Omental fat pad (tissue), 4 donors: ENCODE results near the gene KXD1. TPM values are rescaled to one million over a fixed set of nuclear protein-coding genes. Genes with fewer than 3 reads are reported as not detected.

Experiments used
- ATAC-seq: fragments of 150-250 bp; one replicate; pipeline ENCODE4 v1.9.1; 2016; ENCODE audit warnings: mild to moderate bottlenecking, moderate library complexity; ENCODE audit not compliant: low FRiP score
- DNase-seq: peaks from one replicate; pipeline ENCODE4 v3.0.0-alpha.2; 2019; ENCODE audit warnings: low spot score
- total RNA-seq, 4 donors: library from RNA; depleted of rRNA; stranded (reverse); fragments of >200 nt; gene quantifications; one replicate each; pipeline ENCODE4 v1.1.0, GENCODE V29; 2016
- TF ChIP-seq, protein P1 (sequence below), 3 donors: fragments of 450-650 bp; IDR thresholded peaks; one replicate each; pipeline ENCODE4 v1.5.1; 2016 to 2017; ENCODE audit warnings: antibody characterized with exemption in 3 of 3, mild to moderate bottlenecking in 3 of 3, moderate library complexity in 2 of 3

KXD1 gene
- total RNA-seq, 4 donors from 2014 or later, result 96.9 to 140 (median 102) TPM

DNA sequence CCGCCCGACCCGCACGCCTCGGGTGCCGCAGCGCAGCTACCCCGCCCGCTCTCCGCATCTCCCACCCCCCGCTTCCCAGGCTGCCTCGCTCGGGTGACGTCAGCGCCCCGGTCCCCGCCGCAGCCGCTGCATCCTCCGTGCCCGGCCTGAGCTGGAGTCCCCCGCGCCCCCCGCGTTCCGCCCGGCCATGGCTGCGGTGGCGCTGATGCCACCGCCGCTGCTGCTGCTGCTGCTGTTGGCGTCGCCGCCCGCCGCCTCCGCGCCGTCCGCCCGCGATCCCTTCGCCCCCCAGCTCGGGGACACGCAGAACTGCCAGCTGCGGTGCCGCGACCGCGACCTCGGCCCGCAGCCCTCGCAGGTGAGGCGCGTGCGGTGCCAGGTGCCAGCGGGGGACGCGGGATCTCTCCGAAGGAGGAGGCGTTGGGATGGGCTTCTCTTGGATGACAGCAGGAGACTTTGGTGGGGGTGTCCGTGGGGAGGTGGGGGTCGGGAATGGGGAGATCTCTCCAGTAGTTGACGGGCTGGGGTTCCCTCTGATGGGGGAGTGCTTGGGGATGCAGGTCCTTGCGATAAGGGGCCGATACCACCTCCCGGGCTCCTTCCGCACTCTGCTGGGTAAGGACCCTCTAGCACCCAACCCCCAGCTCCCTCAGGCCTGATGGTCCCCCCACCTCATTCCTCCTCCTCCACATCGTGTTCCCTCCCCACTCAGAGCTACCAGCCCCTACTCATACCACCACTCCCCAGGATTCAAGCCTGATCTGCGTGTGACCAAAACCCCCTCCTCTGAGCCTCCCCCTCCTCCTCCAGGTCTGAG, 55.3 kb downstream of the KXD1 start, which contains the start of gene TMEM59L:
TMEM59L (plus strand) TSS at position 99 of the 817 bp plus-strand sequence; CDS start at position 188, 89 bp downstream.
- TF ChIP-seq, protein P1, sequence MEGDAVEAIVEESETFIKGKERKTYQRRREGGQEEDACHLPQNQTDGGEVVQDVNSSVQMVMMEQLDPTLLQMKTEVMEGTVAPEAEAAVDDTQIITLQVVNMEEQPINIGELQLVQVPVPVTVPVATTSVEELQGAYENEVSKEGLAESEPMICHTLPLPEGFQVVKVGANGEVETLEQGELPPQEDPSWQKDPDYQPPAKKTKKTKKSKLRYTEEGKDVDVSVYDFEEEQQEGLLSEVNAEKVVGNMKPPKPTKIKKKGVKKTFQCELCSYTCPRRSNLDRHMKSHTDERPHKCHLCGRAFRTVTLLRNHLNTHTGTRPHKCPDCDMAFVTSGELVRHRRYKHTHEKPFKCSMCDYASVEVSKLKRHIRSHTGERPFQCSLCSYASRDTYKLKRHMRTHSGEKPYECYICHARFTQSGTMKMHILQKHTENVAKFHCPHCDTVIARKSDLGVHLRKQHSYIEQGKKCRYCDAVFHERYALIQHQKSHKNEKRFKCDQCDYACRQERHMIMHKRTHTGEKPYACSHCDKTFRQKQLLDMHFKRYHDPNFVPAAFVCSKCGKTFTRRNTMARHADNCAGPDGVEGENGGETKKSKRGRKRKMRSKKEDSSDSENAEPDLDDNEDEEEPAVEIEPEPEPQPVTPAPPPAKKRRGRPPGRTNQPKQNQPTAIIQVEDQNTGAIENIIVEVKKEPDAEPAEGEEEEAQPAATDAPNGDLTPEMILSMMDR (IDR thresholded peaks at IDR 0.05), result no peak
- ATAC-seq (no peak), DNase-seq (no peak)

DNA sequence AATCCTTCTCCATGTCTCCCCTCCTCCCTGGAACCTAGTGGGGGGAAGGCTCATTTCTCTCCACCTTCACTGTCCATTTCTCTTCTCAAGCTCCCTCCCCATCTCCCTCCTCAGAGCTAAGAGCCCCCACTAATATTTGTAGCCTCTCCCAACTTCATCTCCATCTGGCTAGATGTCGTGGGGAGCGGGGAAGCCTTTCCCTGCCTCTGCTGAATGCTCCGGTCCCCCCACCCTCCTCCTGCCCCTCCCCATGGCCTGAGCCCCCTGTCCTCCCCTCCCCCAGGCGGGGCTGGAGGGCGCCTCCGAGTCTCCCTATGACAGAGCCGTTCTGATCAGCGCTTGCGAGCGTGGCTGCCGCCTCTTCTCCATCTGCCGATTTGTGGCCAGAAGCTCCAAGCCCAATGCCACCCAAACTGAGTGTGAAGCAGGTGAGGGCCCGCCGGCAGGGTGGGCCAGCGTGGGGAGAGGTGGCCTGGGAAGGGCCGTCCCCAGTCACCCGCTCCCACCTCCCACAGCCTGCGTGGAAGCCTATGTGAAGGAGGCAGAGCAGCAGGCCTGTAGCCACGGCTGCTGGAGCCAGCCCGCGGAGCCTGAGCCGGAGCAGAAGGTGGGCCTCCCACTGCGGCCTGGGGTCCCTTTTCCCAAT, 56.0 kb downstream of the KXD1 start:
- DNase-seq, result no peak
- ATAC-seq, result no peak
- TF ChIP-seq, protein P1 (IDR thresholded peaks at IDR 0.05), result no peak

DNA sequence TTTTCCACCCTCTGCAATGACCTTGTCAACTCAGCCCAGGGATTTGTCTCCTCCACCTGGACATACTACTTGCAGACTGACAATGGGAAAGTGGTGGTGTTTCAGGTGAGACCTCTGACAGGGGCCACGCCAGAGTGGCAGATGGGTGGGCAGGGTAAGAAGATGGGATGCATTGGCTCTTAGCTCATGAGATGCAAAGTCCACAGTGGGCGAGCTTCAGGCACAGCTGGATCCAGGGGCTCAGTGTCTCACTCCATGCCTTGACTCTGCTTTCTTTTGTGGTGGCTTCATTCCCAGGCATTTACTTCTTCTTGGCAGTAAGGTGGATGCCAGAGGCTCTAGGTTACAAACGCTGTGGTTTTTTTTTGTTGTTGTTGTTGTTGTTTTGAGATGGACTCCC, 58.4 kb downstream of the KXD1 start:
- no peak for ATAC-seq
- DNase-seq, result no peak
- TF ChIP-seq, protein P1 (IDR thresholded peaks at IDR 0.05), result no peak

DNA sequence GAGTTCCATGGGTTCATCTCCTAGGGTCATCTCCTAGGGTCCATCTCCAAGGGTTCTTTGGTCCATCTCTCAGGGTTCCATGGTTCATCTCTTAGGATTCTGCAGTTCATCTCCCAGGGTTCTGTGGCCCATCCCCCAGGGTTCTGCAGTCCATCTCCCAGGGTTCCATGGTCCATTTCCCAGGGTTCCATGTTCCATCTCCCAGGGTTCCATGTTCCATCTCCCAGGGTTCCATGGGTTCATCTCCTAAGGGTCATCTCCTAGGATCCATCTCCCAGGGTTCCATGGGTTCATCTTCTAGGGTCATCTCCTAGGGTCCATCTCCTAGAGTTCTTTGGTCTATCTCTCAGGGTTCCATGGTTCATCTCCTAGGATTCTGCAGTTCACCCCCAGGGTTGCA, 59.9 kb downstream of the KXD1 start:
- DNase-seq, result no peak
- TF ChIP-seq, protein P1 (IDR thresholded peaks at IDR 0.05), result no peak
- no peak for ATAC-seq

DNA sequence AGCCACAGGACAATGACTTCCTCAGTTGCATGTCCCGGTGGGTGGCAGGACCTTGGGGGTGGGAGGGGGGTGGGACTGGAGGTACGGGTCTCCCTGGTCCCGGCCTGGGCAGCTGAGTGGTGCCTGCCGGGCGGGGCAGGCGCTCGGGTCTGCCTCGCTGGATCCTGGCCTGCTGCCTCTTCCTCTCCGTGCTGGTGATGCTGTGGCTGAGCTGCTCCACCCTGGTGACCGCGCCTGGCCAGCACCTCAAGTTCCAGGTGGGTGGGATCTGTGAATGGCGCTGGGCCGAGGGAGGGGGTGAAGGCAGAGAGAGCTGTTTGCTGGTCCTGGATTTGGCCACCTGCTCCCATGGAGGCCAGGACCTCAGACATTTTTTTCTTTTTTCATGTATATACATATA, 60.6 kb downstream of the KXD1 start:
- DNase-seq (no peak), ATAC-seq (no peak)
- TF ChIP-seq, protein P1 (IDR thresholded peaks at IDR 0.05), result no peak

Other genes starting within 250 kb of the KXD1 start
- 100 to 1,000 TPM in 1 of 4 donors, 10 to 100 TPM in 3; 58.6 to 140 (median 93.1) TPM for gene LSM4, start 234.8 kb upstream of the KXD1 start, total RNA-seq
- 10 to 100 TPM; 15.6 to 25.2 (median 18.0) TPM for gene PGPEP1, start 217.3 kb upstream of the KXD1 start, total RNA-seq
- gene GDF15, start 171.7 kb upstream of the KXD1 start, total RNA-seq, result 1 to 10 TPM; 1.9 to 4.6 (median 3.0) TPM
- 10 to 100 TPM; 11.8 to 37.2 (median 28.8) TPM for gene LRRC25, start 160.2 kb upstream of the KXD1 start, total RNA-seq
- gene SSBP4, start 138.5 kb upstream of the KXD1 start, total RNA-seq, result 10 to 100 TPM; 29.9 to 62.9 (median 43.7) TPM
- gene ISYNA1, start 119.7 kb upstream of the KXD1 start, total RNA-seq, result 10 to 100 TPM; 20.0 to 36.7 (median 29.8) TPM
- gene ELL, start 35.8 kb upstream of the KXD1 start, total RNA-seq, result 10 to 100 TPM; 18.1 to 43.1 (median 24.8) TPM
- 100 to 1,000 TPM; 193 to 275 (median 236) TPM for gene FKBP8, start 14.3 kb upstream of the KXD1 start, total RNA-seq
- 100 to 1,000 TPM; 600 to 891 (median 689) TPM for gene UBA52, start 14.0 kb downstream of the KXD1 start, total RNA-seq
- 100 to 1,000 TPM in 2 of 4 donors, 10 to 100 TPM in 2; 79.5 to 127 (median 101) TPM for gene REX1BD, start 30.9 kb downstream of the KXD1 start, total RNA-seq
- 100 to 1,000 TPM in 1 of 4 donors, 10 to 100 TPM in 1, 1 to 10 TPM in 2; 6.3 to 115 (median 10.9) TPM for gene CRLF1, start 48.9 kb downstream of the KXD1 start, total RNA-seq
- gene TMEM59L, start 55.0 kb downstream of the KXD1 start, total RNA-seq, result under 1 TPM in 2 of 4 donors, not detected in 2; 0.28 to 0.79 TPM
- 10 to 100 TPM in 3 of 4 donors, 1 to 10 TPM in 1; 6.3 to 17.8 (median 11.6) TPM for gene KLHL26, start 79.2 kb downstream of the KXD1 start, total RNA-seq
- gene CRTC1, start 125.8 kb downstream of the KXD1 start, total RNA-seq, result 1 to 10 TPM; 2.8 to 6.5 (median 5.6) TPM
- 1 to 10 TPM; 1.1 to 1.9 (median 1.3) TPM for gene COMP, start 233.4 kb downstream of the KXD1 start, total RNA-seq